ENCODE measurements around the gene GIT2.
"Not testable (repeated sequence)": the region's sequence is repeated elsewhere in the genome, so short reads cannot be mapped to it uniquely, and the experiment has no call there.

- TF ChIP-seq KDM1A (CRISPR knock-in tag; IDR thresholded peaks at IDR 0.05); NFYB (CRISPR knock-in tag; IDR thresholded peaks at IDR 0.05); GTF3A (CRISPR knock-in tag; conservative IDR thresholded peaks at IDR 0.05); CCAR2 (optimal IDR thresholded peaks at IDR 0.05; ENCODE audit: low read depth, low read length); ZBTB2 (CRISPR knock-in tag; IDR thresholded peaks at IDR 0.05; ENCODE audit: low read depth); EZH2 (conservative IDR thresholded peaks at IDR 0.05; ENCODE audit: low read depth, low read length); REST (IDR thresholded peaks at IDR 0.05; ENCODE audit: borderline replicate concordance in 1 of 2, low read depth in 1 of 2, low read length in 2 of 2); ATF1 (CRISPR knock-in tag; IDR thresholded peaks at IDR 0.05); MLLT10 (CRISPR knock-in tag; IDR thresholded peaks at IDR 0.05): not testable (repeated sequence)
These were observed 12.7 kb upstream of the GIT2 start for GRCh38 chr12:110008681-110009398.

Measured in HepG2 (cell line).